DOHH2 (cell line): ENCODE measurements around the gene TUBB2A.

Source experiments
- H3F3A ChIP-seq: fragments of 200-600 bp; sonication (generic), shearing (Covaris generic); 2 replicates; pipeline ENCODE4 v1.6.0; 2016; ENCODE audit warnings: antibody characterized with exemption, mild to moderate bottlenecking; ENCODE audit not compliant: control insufficient read depth, insufficient read depth
- H3K27ac ChIP-seq: fragments of 200-600 bp; sonication (generic); 2 replicates; pipeline ENCODE4 v1.5.1; 2014; ENCODE audit warnings: low read depth, mild to moderate bottlenecking, low read length, moderate library complexity
- H3K27me3 ChIP-seq: fragments of 200-600 bp; sonication (generic); 2 replicates; pipeline ENCODE4 v1.6.1; 2014; ENCODE audit warnings: mild to moderate bottlenecking, low read length, mixed read lengths; ENCODE audit not compliant: control insufficient read depth
- H3K36me3 ChIP-seq: fragments of 200-600 bp; sonication (generic); 2 replicates; pipeline ENCODE4 v1.6.1; 2014; ENCODE audit warnings: mild to moderate bottlenecking, low read length, moderate library complexity, mixed read lengths; ENCODE audit not compliant: control insufficient read depth
- H3K4me1 ChIP-seq: fragments of 200-600 bp; sonication (generic); 2 replicates; pipeline ENCODE4 v1.6.1; 2014; ENCODE audit warnings: mild to moderate bottlenecking, low read length, mixed read lengths; ENCODE audit not compliant: control insufficient read depth
- H3K4me2 ChIP-seq: fragments of 200-600 bp; sonication (generic); 2 replicates; pipeline ENCODE4 v1.6.0; 2014; ENCODE audit warnings: mild to moderate bottlenecking, low read length, moderate library complexity
- H3K4me3 ChIP-seq: fragments of 200-600 bp; sonication (generic); 2 replicates; pipeline ENCODE4 v1.5.1; 2014; ENCODE audit warnings: mild to moderate bottlenecking, low read length, mixed read lengths
- H3K79me2 ChIP-seq: fragments of 200-600 bp; sonication (generic); 2 replicates; pipeline ENCODE4 v1.6.1; 2014; ENCODE audit warnings: mild to moderate bottlenecking, low read length, mixed read lengths; ENCODE audit not compliant: control insufficient read depth
- H3K9me2 ChIP-seq: fragments of 200-600 bp; sonication (generic); replicated peaks from 2 replicates; pipeline ENCODE4 v1.6.1; 2014; ENCODE audit warnings: mild to moderate bottlenecking, low read length, mixed read lengths; ENCODE audit not compliant: control insufficient read depth
- H3K9me3 ChIP-seq: fragments of 200-600 bp; sonication (generic); 2 replicates; pipeline ENCODE4 v1.6.1; 2014; ENCODE audit warnings: antibody characterized with exemption, low read length, mixed read lengths; ENCODE audit not compliant: control insufficient read depth, insufficient read depth
- H4K20me1 ChIP-seq: fragments of 200-600 bp; sonication (generic); 2 replicates; pipeline ENCODE4 v1.6.0; 2014; ENCODE audit warnings: low read depth, mild to moderate bottlenecking, antibody characterized with exemption, low read length, moderate library complexity; ENCODE audit not compliant: control insufficient read depth, insufficient read depth
- CTCF ChIP-seq: fragments of 200-600 bp; sonication (generic); IDR thresholded peaks from one replicate; pipeline ENCODE4 v1.5.1; 2014; ENCODE audit warnings: antibody characterized with exemption, mild to moderate bottlenecking, low read depth, low read length; ENCODE audit not compliant: poor library complexity, severe bottlenecking
- EZH2phosphoT487 ChIP-seq: fragments of 200-600 bp; sonication (generic); IDR thresholded peaks from 2 replicates; pipeline ENCODE4 v1.6.1; 2017; ENCODE audit warnings: borderline replicate concordance, mild to moderate bottlenecking, antibody characterized with exemption, low read length, moderate library complexity, mixed read lengths

TUBB2A gene

GRCh38 chr6:3165631-3166534 lies 8.5 kb upstream of the TUBB2A start:
- Histone ChIP-seq H3K27ac (no peak overlapping the region), H3K9me3 (no peaks in the 10 kb centered on the region), H3K4me2 (no peak overlapping the region), H3K4me1 (peaks cover 38% of the 10 kb centered on the region), H3K9me2 (no peaks in the 10 kb centered on the region), H3K36me3 (no peaks in the 10 kb centered on the region), H3K27me3 (no peaks in the 10 kb centered on the region), H3F3A (peaks cover 16% of the 10 kb centered on the region), H4K20me1 (no peaks in the 10 kb centered on the region), H3K79me2 (no peaks in the 10 kb centered on the region; the same call in 1 of the 2 replicates), H3K4me3 (no peak overlapping the region)
- TF ChIP-seq EZH2phosphoT487 (no peak), CTCF (no peak)

- no peaks in the 10 kb centered on the region for H4K20me1 ChIP-seq
- H3K36me3 ChIP-seq, result no peaks in the 10 kb centered on the region
- TF ChIP-seq EZH2phosphoT487, result no peak
- no peak for TF ChIP-seq CTCF
- no peaks in the 10 kb centered on the region for H3K9me2 ChIP-seq
- no peaks in the 10 kb centered on the region; the same call in 1 of the 2 replicates for H3K79me2 ChIP-seq
- no peak overlapping the region for H3K4me3 ChIP-seq
- H3K4me1 ChIP-seq, result peaks cover 48% of the 10 kb centered on the region
- H3F3A ChIP-seq, result peaks cover 29% of the 10 kb centered on the region
- H3K4me2 ChIP-seq, result peak overlapping the region; percentile 79; the same call in 1 of the 2 replicates
- H3K27me3 ChIP-seq, result no peaks in the 10 kb centered on the region
- H3K27ac ChIP-seq, result no peak overlapping the region
- H3K9me3 ChIP-seq, result no peaks in the 10 kb centered on the region
Observed at GRCh38 chr6:3164388-3164787, 7.0 kb upstream of the TUBB2A start.

GRCh38 chr6:3163248-3163594 lies 5.9 kb upstream of the TUBB2A start:
- Histone ChIP-seq H3K4me2 (peak overlapping the region; percentile 79), H3K4me3 (peak overlapping the region; percentile 90), H3K27ac (peak overlapping the region; percentile 29; the same call in 1 of the 2 replicates), H4K20me1 (no peaks in the 10 kb centered on the region), H3K36me3 (no peaks in the 10 kb centered on the region), H3K9me3 (no peaks in the 10 kb centered on the region), H3K79me2 (no peaks in the 10 kb centered on the region; the same call in 1 of the 2 replicates), H3K27me3 (no peaks in the 10 kb centered on the region), H3F3A (peaks cover 35% of the 10 kb centered on the region), H3K9me2 (no peaks in the 10 kb centered on the region), H3K4me1 (peaks cover 51% of the 10 kb centered on the region)
- TF ChIP-seq CTCF (peak; percentile 24), EZH2phosphoT487 (no peak)
